Testis (tissue), 2 donors: Measurements from ENCODE around the gene MSI2.

Experiments
- CTCF ChIP-seq, 3 experiments: fragments of 450-650 bp in 2 of 3; fragments of 200-600 bp in 1 of 3; sonication (generic) in 1 of 3; IDR thresholded peaks; one replicate each; pipeline ENCODE4 v1.5.1; 2016 to 2019; ENCODE audit warnings: antibody characterized with exemption in 3 of 3, mild to moderate bottlenecking in 2 of 3, moderate library complexity in 1 of 3
- POLR2A ChIP-seq: fragments of 450-650 bp; IDR thresholded peaks from one replicate; pipeline ENCODE4 v1.6.1; 2017; ENCODE audit warnings: antibody characterized with exemption, mild to moderate bottlenecking, moderate library complexity

GRCh38 chr17:57422574-57423164 lies 166.3 kb downstream of the MSI2 start:
- TF ChIP-seq CTCF (IDR thresholded peaks at IDR 0.05), result no peak
- TF ChIP-seq POLR2A, result no peak
